B cell (primary cell): ENCODE results near the gene PARD3B. TPM values are rescaled to one million over a fixed set of nuclear protein-coding genes. Genes with fewer than 3 reads are reported as not detected.

Experiments used
- ATAC-seq: fragments of 200-7000 bp; cut with Tn5 transposase; one replicate; pipeline ENCODE4 v1.10.0; 2021; ENCODE audit warnings: low read depth, mild to moderate bottlenecking, moderate number of reproducible peaks, moderate library complexity
- CTCF ChIA-PET: fragments of 350-600 bp; sonication (Branson Sonifier 250); formaldehyde crosslinking; loops from one replicate; lab custom pipeline; 2021; ENCODE audit warnings: antibody characterized with exemption, inconsistent platforms; lab: Charles Lee
- POLR2A ChIA-PET: fragments of 350-600 bp; sonication (Branson Sonifier 250); formaldehyde crosslinking; loops from one replicate; lab custom pipeline; 2021; ENCODE audit warnings: antibody characterized with exemption; lab: Charles Lee
- DNase-seq: peaks from one replicate; pipeline ENCODE4 v3.0.0; 2013
- H2AFZ ChIP-seq: 2 replicates; pipeline ENCODE4 v1.6.1; 2012; ENCODE audit warnings: mild to moderate bottlenecking, low read depth, low read length; ENCODE audit not compliant: insufficient read depth, poor library complexity, severe bottlenecking
- H3K27ac ChIP-seq, 2 donors: 1 replicate in 1 of 2; 2 replicates in 1 of 2; pipeline ENCODE4 v1.5.1; 2012 to 2013; ENCODE audit warnings: low read length in 2 of 2, mild to moderate bottlenecking in 2 of 2, moderate library complexity in 1 of 2
- H3K27me3 ChIP-seq, 4 experiments: fragments of 200-600 bp in 1 of 4; sonication (generic) in 1 of 4; replicated peaks in 1 of 4; 1 replicate in 2 of 4; 2 replicates in 2 of 4; pipeline versions ENCODE4 v1.6.1 to v1.7.0; 2013 to 2016; ENCODE audit warnings: low read length in 3 of 4, mild to moderate bottlenecking in 2 of 4, mixed read lengths in 1 of 4, moderate library complexity in 1 of 4; ENCODE audit not compliant: insufficient read depth in 4 of 4, control insufficient read depth in 3 of 4; ENCODE audit errors: control extremely low read depth in 1 of 4
- H3K36me3 ChIP-seq, 2 experiments: replicated peaks in 1 of 2; 1 replicate in 1 of 2; 2 replicates in 1 of 2; pipeline versions ENCODE4 v1.6.1 to v1.7.1; 2013; ENCODE audit warnings: low read length in 1 of 2; ENCODE audit not compliant: insufficient read depth in 2 of 2, control insufficient read depth in 1 of 2; ENCODE audit errors: control extremely low read depth in 1 of 2, extremely low read depth in 1 of 2
- H3K4me1 ChIP-seq, 2 donors: fragments of 200-600 bp in 1 of 2; sonication (generic) in 1 of 2; 1 replicate in 1 of 2; 2 replicates in 1 of 2; pipeline versions ENCODE4 v1.5.1 to v1.6.1; 2013 to 2017; ENCODE audit warnings: low read length in 2 of 2; ENCODE audit not compliant: control insufficient read depth in 2 of 2, insufficient read depth in 2 of 2
- H3K4me2 ChIP-seq: replicated peaks from 2 replicates; pipeline ENCODE3; 2012; ENCODE audit warnings: mild to moderate bottlenecking, low read depth, low read length; ENCODE audit not compliant: poor library complexity, severe bottlenecking
- H3K4me3 ChIP-seq, 5 experiments: fragments of 200-600 bp in 1 of 5; sonication (generic) in 1 of 5; 1 replicate in 3 of 5; 2 replicates in 2 of 5; pipeline versions ENCODE4 v1.5.1 to v1.7.0; 2011 to 2016; ENCODE audit warnings: low read length in 4 of 5, mild to moderate bottlenecking in 4 of 5, low read depth in 2 of 5, control low read depth in 1 of 5, moderate library complexity in 1 of 5; ENCODE audit not compliant: insufficient read depth in 1 of 5; ENCODE audit errors: control extremely low read depth in 1 of 5, extremely low read depth in 1 of 5
- H3K79me2 ChIP-seq: fragments of 200-600 bp; sonication (generic); one replicate; pipeline ENCODE4 v1.6.0; 2016; ENCODE audit warnings: low read length; ENCODE audit not compliant: control insufficient read depth, insufficient read depth
- H3K9ac ChIP-seq: fragments of 200-600 bp; sonication (generic); 2 replicates; pipeline ENCODE4 v1.6.1; 2017; ENCODE audit warnings: mild to moderate bottlenecking, low read length, moderate library complexity
- H3K9me3 ChIP-seq, 3 donors: one replicate each; pipeline versions ENCODE4 v1.6.1 to v1.7.1; 2013; ENCODE audit warnings: low read length in 2 of 3; ENCODE audit not compliant: control insufficient read depth in 2 of 3, insufficient read depth in 1 of 3; ENCODE audit errors: control extremely low read depth in 1 of 3
- H4K20me1 ChIP-seq: 2 replicates; pipeline ENCODE4 v1.6.0; 2012; ENCODE audit warnings: mild to moderate bottlenecking, low read length; ENCODE audit not compliant: insufficient read depth, control insufficient read depth, poor library complexity, severe bottlenecking
- H3K27ac Mint-ChIP-seq: one replicate; pipeline ENCODE4 v1.8.0; 2021; ENCODE audit warnings: mixed read lengths
- H3K27me3 Mint-ChIP-seq: one replicate; pipeline ENCODE4 v1.8.0; 2021; ENCODE audit warnings: mixed read lengths
- H3K4me1 Mint-ChIP-seq: one replicate; pipeline ENCODE4 v1.8.0; 2021; ENCODE audit warnings: mixed read lengths
- H3K4me3 Mint-ChIP-seq: one replicate; pipeline ENCODE4 v1.8.0; 2021; ENCODE audit warnings: mixed read lengths
- H3K9me3 Mint-ChIP-seq: one replicate; pipeline ENCODE4 v1.8.0; 2022; ENCODE audit warnings: mixed read lengths; ENCODE audit not compliant: insufficient read depth
- CTCF ChIP-seq: fragments of 200-600 bp; IDR thresholded peaks from one replicate; pipeline ENCODE4 v1.8.0; 2022; ENCODE audit warnings: antibody characterized with exemption, mild to moderate bottlenecking
- EZH2 ChIP-seq: IDR thresholded peaks from 2 replicates; pipeline ENCODE4 v1.6.1; 2012; ENCODE audit warnings: borderline replicate concordance, low read depth, mild to moderate bottlenecking, moderate library complexity, low read length; ENCODE audit not compliant: insufficient read depth, poor library complexity, severe bottlenecking
- WGBS: methylation state at CpG from one replicate; pipeline ENCODE4 v1.1.5; 2013; ENCODE audit warnings: missing lambda C conversion rate; ENCODE audit not compliant: insufficient coverage; 5-methylcytosine and 5-hydroxymethylcytosine counted together
- intact Hi-C: fragments of 100-400 bp; cut with micrococcal nuclease; formaldehyde crosslinking; loops from one replicate; pipeline ENCODE4 v1.10.0; 2022
- polyA plus RNA-seq: library from polyadenylated mRNA; depleted of rRNA; stranded (reverse); fragments of >200 nt; gene quantifications from 2 replicates; pipeline ENCODE4 v1.2.3, GENCODE V29; 2012
- total RNA-seq, 2 donors: library from RNA; stranded (reverse); fragments of 120-200 nt in 1 of 2; gene quantifications; 1 replicate in 1 of 2; 2 replicates in 1 of 2; pipeline versions ENCODE4 v1.2.3 to v1.2.4, GENCODE V29; 2013 to 2022

PARD3B gene
- total and polyA plus RNA-seq, 2 donors (not counting 1 experiment from before 2014, with no cell fraction given), result not detected

GRCh38 chr2:205424326-205424725 is 879.1 kb downstream of the PARD3B start:
- DNase-seq, result no peak

GRCh38 chr2:205425102-205425501 is 879.8 kb downstream of the PARD3B start:
- no peak overlapping the region for H3K4me2 ChIP-seq
- CTCF ChIA-PET, result no interaction called here
- H3K4me3 Mint-ChIP-seq, result no peak overlapping the region
- no peaks in the 10 kb centered on the region for H3K79me2 ChIP-seq
- H3K9me3 ChIP-seq, result no peaks in the 10 kb centered on the region
- no peak overlapping the region for H2AFZ ChIP-seq
- H4K20me1 ChIP-seq, result no peaks in the 10 kb centered on the region
- ATAC-seq (no peak), DNase-seq (no peak)
- no peaks in the 10 kb centered on the region for H3K4me1 Mint-ChIP-seq
- WGBS, result no CpG with 5 or more reads among the region's 2 CpGs
- H3K36me3 ChIP-seq, result no peaks in the 10 kb centered on the region
- H3K27me3 Mint-ChIP-seq, result no peaks in the 10 kb centered on the region
- no peak overlapping the region for H3K9ac ChIP-seq
- POLR2A ChIA-PET, result no interaction called here
- H3K27me3 ChIP-seq, result no peaks in the 10 kb centered on the region
- H3K4me1 ChIP-seq, result no peaks in the 10 kb centered on the region
- TF ChIP-seq CTCF (no peak), EZH2 (no peak)
- no peak overlapping the region for H3K27ac Mint-ChIP-seq
- intact Hi-C loops, result no loop called here
- no peaks in the 10 kb centered on the region for H3K9me3 Mint-ChIP-seq
- H3K4me3 ChIP-seq, result no peak overlapping the region
- no peak overlapping the region for H3K27ac ChIP-seq

More at GRCh38 chr2:205424326-205424725, 879.1 kb downstream of the PARD3B start:
- no peaks in the 10 kb centered on the region for H3K9me3 ChIP-seq
- no peaks in the 10 kb centered on the region for H3K4me1 ChIP-seq
- H2AFZ ChIP-seq, result no peak overlapping the region
- ChIA-PET POLR2A (no interaction called here), CTCF (no interaction called here)
- H3K27me3 Mint-ChIP-seq, result no peaks in the 10 kb centered on the region
- H3K27ac Mint-ChIP-seq, result no peak overlapping the region
- no peaks in the 10 kb centered on the region for H3K4me1 Mint-ChIP-seq
- no peak overlapping the region for H3K4me3 Mint-ChIP-seq
- H3K27me3 ChIP-seq, result no peaks in the 10 kb centered on the region
- H3K9ac ChIP-seq, result no peak overlapping the region
- H3K79me2 ChIP-seq, result no peaks in the 10 kb centered on the region
- no peak overlapping the region for H3K4me2 ChIP-seq
- H4K20me1 ChIP-seq, result no peaks in the 10 kb centered on the region
- H3K36me3 ChIP-seq, result no peaks in the 10 kb centered on the region
- intact Hi-C loops, result no loop called here
- 90% methylated on average over 4 of the region's 4 CpGs for WGBS
- TF ChIP-seq EZH2 (no peak), CTCF (no peak)
- no peak overlapping the region for H3K4me3 ChIP-seq
- no peak for ATAC-seq
- no peak overlapping the region for H3K27ac ChIP-seq
- no peaks in the 10 kb centered on the region for H3K9me3 Mint-ChIP-seq
